K562 (cell line): ENCODE measurements around the gene UNKL. TPM values are rescaled to one million over a fixed set of nuclear protein-coding genes. Genes with fewer than 3 reads are reported as not detected.

Source experiments
- ATAC-seq: fragments of 200-7000 bp; cut with Tn5 transposase; 3 replicates; pipeline ENCODE4 v1.9.1; 2020; ENCODE audit warnings: moderate library complexity
- BruUV-seq: library from RNA; stranded (reverse); fragments of 400-500 nt; replicated peaks from 2 replicates; lab custom pipeline; 2021; lab: Mats Ljungman, UMichigan
- CTCF ChIA-PET: fragments of 300-600 bp; formaldehyde crosslinking; extraction: SDS; loops from one replicate; lab custom pipeline; 2021; ENCODE audit warnings: low intra/inter-chr PET ratio; lab: Yijun Ruan, JAX
- POLR2A ChIA-PET: fragments of 300-600, 350-650 bp; sonication (Branson Sonifier 250); formaldehyde crosslinking; extraction: SDS; loops from one replicate; lab custom pipeline; 2021; ENCODE audit warnings: antibody characterized with exemption, inconsistent platforms; lab: Yijun Ruan, JAX
- DNase-seq, 4 experiments: peaks; one replicate each; pipeline versions ENCODE4 v3.0.0 to v3.0.0-alpha.2; 2011 to 2018; ENCODE audit warnings: low spot score in 3 of 4, mixed read lengths in 3 of 4; ENCODE audit errors: extremely low read depth in 1 of 4
- FAIRE-seq: peaks from 2 replicates; lab custom pipeline; 2011; peaks lifted over from hg19 to GRCh38; lab: Jason Lieb, UNC
- H2AFZ ChIP-seq: 2 replicates; pipeline ENCODE4 v1.6.0; 2011; ENCODE audit warnings: low read depth, low read length, control low read depth, inconsistent platforms
- H3K27ac ChIP-seq: fragments of 200-600 bp; 3 replicates; pipeline ENCODE4 v1.8.0; 2011; ENCODE audit warnings: low read depth, mild to moderate bottlenecking, control low read depth, inconsistent platforms, low read length, moderate library complexity, mixed read lengths; ENCODE audit errors: extremely low read depth
- H3K27me3 ChIP-seq, 2 experiments: fragments of 300-600 bp in 1 of 2; 2 replicates in 1 of 2; 3 replicates in 1 of 2; pipeline versions ENCODE4 v1.6.0 to v1.8.0; 2011; ENCODE audit warnings: inconsistent platforms in 2 of 2, low read length in 2 of 2, mild to moderate bottlenecking in 1 of 2, mixed read lengths in 1 of 2, moderate library complexity in 1 of 2; ENCODE audit not compliant: control insufficient read depth in 2 of 2, insufficient read depth in 2 of 2
- H3K36me3 ChIP-seq: fragments of 300-600 bp; 3 replicates; pipeline ENCODE4 v1.8.0; 2011; ENCODE audit warnings: mild to moderate bottlenecking, low read length, inconsistent platforms; ENCODE audit not compliant: control insufficient read depth, insufficient read depth
- H3K4me1 ChIP-seq, 2 experiments: fragments of 200-600 bp in 1 of 2; replicated peaks in 1 of 2; 2 replicates in 1 of 2; 3 replicates in 1 of 2; pipeline versions ENCODE4 v1.5.1 to v1.8.0; 2011; ENCODE audit warnings: inconsistent platforms in 2 of 2, low read length in 2 of 2, mild to moderate bottlenecking in 1 of 2, mixed read lengths in 1 of 2, moderate library complexity in 1 of 2; ENCODE audit not compliant: control insufficient read depth in 2 of 2, insufficient read depth in 2 of 2
- H3K4me2 ChIP-seq: 2 replicates; pipeline ENCODE4 v1.6.1; 2011; ENCODE audit warnings: low read length, control low read depth, inconsistent platforms, mixed read lengths; ENCODE audit not compliant: insufficient read depth
- H3K4me3 ChIP-seq: fragments of 200-600 bp; sonication (generic), shearing (Covaris generic); 2 replicates; pipeline ENCODE4 v1.5.1; 2016; ENCODE audit warnings: control low read depth, inconsistent platforms
- H3K79me2 ChIP-seq: fragments of 200-600 bp; 3 replicates; pipeline ENCODE4 v1.8.0; 2011; ENCODE audit warnings: low read length, inconsistent platforms; ENCODE audit not compliant: control insufficient read depth, insufficient read depth
- H3K9ac ChIP-seq, 2 experiments: 2 replicates each; pipeline versions ENCODE4 v1.6.0 to v1.6.1; 2011; ENCODE audit warnings: low read depth in 2 of 2, low read length in 2 of 2, control low read depth in 1 of 2, inconsistent platforms in 1 of 2, mild to moderate bottlenecking in 1 of 2, mixed read lengths in 1 of 2; ENCODE audit not compliant: insufficient read depth in 1 of 2
- H3K9me1 ChIP-seq: one replicate; pipeline ENCODE4 v1.6.0; 2011; ENCODE audit warnings: inconsistent platforms, mild to moderate bottlenecking, low read length, moderate library complexity; ENCODE audit not compliant: control insufficient read depth, insufficient read depth
- H3K9me3 ChIP-seq: replicated peaks from 2 replicates; pipeline ENCODE4 v1.5.1; 2011; ENCODE audit warnings: low read depth, low read length, inconsistent platforms; ENCODE audit not compliant: control insufficient read depth, insufficient read depth
- H4K20me1 ChIP-seq: replicated peaks from 2 replicates; pipeline ENCODE4 v1.6.1; 2011; ENCODE audit warnings: low read length, inconsistent platforms, mixed read lengths; ENCODE audit not compliant: control insufficient read depth, insufficient read depth
- BHLHE40 ChIP-seq: IDR thresholded peaks from 2 replicates; pipeline ENCODE4 v1.6.1; 2011; ENCODE audit warnings: low read length, improper control_type of control experiment
- BRCA1 ChIP-seq, 2 experiments: fragments of 450-650 bp in 1 of 2; sonication (generic) in 1 of 2; formaldehyde crosslinking in 1 of 2; IDR thresholded peaks; 2 replicates each; pipeline versions ENCODE4 v1.5.0 to v1.6.1; 2017 to 2020; ENCODE audit warnings: mild to moderate bottlenecking in 1 of 2, missing genetic modification reagents in 1 of 2
- BRD9 ChIP-seq: fragments of 450-650 bp; IDR thresholded peaks from 2 replicates; pipeline ENCODE4 v1.6.1; 2018; ENCODE audit warnings: low read depth; ENCODE audit not compliant: partially characterized antibody
- CBFA2T3 ChIP-seq: fragments of 450-650 bp; IDR thresholded peaks from 2 replicates; pipeline ENCODE4 v1.6.1; 2017
- HSF4 ChIP-seq: fragments of 250-450 bp; sonication (Bioruptor Pico); IDR thresholded peaks from 2 replicates; pipeline ENCODE4 v2.1.2; 2022; ENCODE audit warnings: mild to moderate bottlenecking, moderate library complexity, borderline replicate concordance
- JUND ChIP-seq, 2 experiments: IDR thresholded peaks; 2 replicates in 1 of 2; 3 replicates in 1 of 2; pipeline ENCODE4 v1.6.1; 2011; ENCODE audit warnings: borderline replicate concordance in 2 of 2, low read depth in 2 of 2, low read length in 2 of 2, improper control_type of control experiment in 1 of 2, missing biosample characterization in 1 of 2, missing genetic modification characterization in 1 of 2, missing genetic modification reagents in 1 of 2
- KLF16 ChIP-seq: IDR thresholded peaks from 2 replicates; pipeline ENCODE4 v1.6.1; 2016; ENCODE audit warnings: antibody characterized with exemption
- NR3C1 ChIP-seq: sonication (generic); formaldehyde crosslinking; IDR thresholded peaks from 2 replicates; pipeline ENCODE4 v1.8.1; 2022; ENCODE audit warnings: missing genetic modification reagents
- PATZ1 ChIP-seq: fragments of 250-450 bp; sonication (Bioruptor Pico); IDR thresholded peaks from 2 replicates; pipeline ENCODE4 v1.5.0; 2020; ENCODE audit warnings: mild to moderate bottlenecking, borderline replicate concordance
- RFX5 ChIP-seq: IDR thresholded peaks from 2 replicates; pipeline ENCODE4 v1.6.1; 2011; ENCODE audit warnings: low read depth, mild to moderate bottlenecking, improper control_type of control experiment, low read length
- TRIM24 ChIP-seq, 2 experiments: fragments of 450-650 bp; IDR thresholded peaks; 2 replicates each; pipeline ENCODE4 v1.6.1; 2016
- ZFPM2 ChIP-seq: fragments of 250-450 bp; sonication (Bioruptor Pico); IDR thresholded peaks from 2 replicates; pipeline ENCODE4 v1.5.1; 2022; ENCODE audit warnings: mild to moderate bottlenecking
- ZNF217 ChIP-seq: sonication (generic); formaldehyde crosslinking; IDR thresholded peaks from 2 replicates; pipeline ENCODE4 v1.8.0; 2022; ENCODE audit warnings: mild to moderate bottlenecking, missing genetic modification reagents
- ZNF253 ChIP-seq: fragments of 250-450 bp; sonication (Bioruptor Pico); conservative IDR thresholded peaks from 2 replicates; pipeline ENCODE4 v1.6.1; 2021; ENCODE audit warnings: mild to moderate bottlenecking
- ZNF586 ChIP-seq: fragments of 450-650 bp; formaldehyde crosslinking; conservative IDR thresholded peaks from 2 replicates; pipeline ENCODE4 v1.4.0; 2020; ENCODE audit warnings: mild to moderate bottlenecking, moderate library complexity
- whole genome bisulfite sequencing: fragments of 100-300 bp; shearing (Covaris generic); methylation state at CpG from one replicate; pipeline ENCODE4 v1.1.6; 2016; ENCODE audit warnings: low coverage, mixed read lengths; ENCODE audit not compliant: insufficient coverage; ENCODE audit errors: missing lambda C conversion rate; 5-methylcytosine and 5-hydroxymethylcytosine counted together
- in situ Hi-C: fragments of 300-500 bp; cut with MboI; formaldehyde crosslinking; loops from 4 replicates; pipeline ENCODE4 v1.15.0; 2018; ENCODE audit warnings: inconsistent platforms, mixed read lengths
- intact Hi-C: fragments of 100-400 bp; cut with micrococcal nuclease; formaldehyde crosslinking; loops from 2 replicates; pipeline ENCODE4 v1.14.2; 2022
- polyA plus RNA-seq, 8 experiments: library from polyadenylated mRNA; depleted of rRNA in 4 of 8; stranded (reverse) in 5 of 8; unstranded in 3 of 8; fragments of >200 nt; fragmentation: Nextera tagmentation in 2 of 8; fragmentation: Illumina TruSeq in 1 of 8; extraction: Ambion mirVana in 2 of 8; extraction: Trizol in 1 of 8; gene quantifications; 2 replicates each; pipeline versions ENCODE4 v1.2.1 to v1.2.3, GENCODE V29; 2011 to 2014; ENCODE audit warnings: inconsistent platforms in 1 of 8, missing spikeins in 1 of 8
- total RNA-seq, 7 experiments: library from RNA; depleted of rRNA in 6 of 7; stranded (reverse); fragments of >200 nt in 6 of 7; fragmentation: Illumina TruSeq in 2 of 7; extraction: Trizol in 2 of 7; gene quantifications; 2 replicates each; pipeline versions ENCODE4 v1.2.1 to v1.2.3, GENCODE V29; 2011 to 2021; ENCODE audit warnings: low replicate concordance in 1 of 7

The UNKL gene
- total and polyA plus RNA-seq, 9 of the 15 experiments (the other 6 are each of a cell fraction or from before 2014, with no cell fraction given) = 0.37 to 30.2 (median 5.1) TPM

- H3K36me3 ChIP-seq = peaks cover 17% of the 10 kb centered on the region; the same call in 1 of the 3 replicates
- WGBS = 20% methylated on average over 9 of the region's 11 CpGs
- in situ Hi-C loops = no loop called here
- H3K9ac ChIP-seq = peak overlapping the region in 1 of 2 experiments; percentile 76; a peak in 1 of 4 replicates
- no peak overlapping the region for H3K4me2 ChIP-seq
- peak; percentile 14; the same call in 1 of the 2 replicates for TF ChIP-seq CBFA2T3
- TF ChIP-seq BHLHE40 = no peak
- no peak for TF ChIP-seq ZNF253
- H4K20me1 ChIP-seq = peaks cover 14% of the 10 kb centered on the region
- no peak overlapping the region for H3K4me3 ChIP-seq
- H3K4me1 ChIP-seq = peaks cover 6 to 88% of the 10 kb centered on the region in 2 experiments
- intact Hi-C loops = loop anchor here (10.0 kb wide), 1 partner anchor 50 kb away; no protein-coding TSS in a partner anchor
- FAIRE-seq (no peak), DNase-seq (peak in 1 of 4 experiments; percentile 33), ATAC-seq (no peak)
- no peak overlapping the region for H2AFZ ChIP-seq
- no peaks in the 10 kb centered on the region for H3K27me3 ChIP-seq
- CTCF ChIA-PET = no interaction called here
- no peaks in the 10 kb centered on the region for H3K9me3 ChIP-seq
- H3K27ac ChIP-seq = no peak overlapping the region
- no peaks in the 10 kb centered on the region for H3K9me1 ChIP-seq
- no peaks in the 10 kb centered on the region for H3K79me2 ChIP-seq
- no TSS peak for BruUV-seq
- POLR2A ChIA-PET = interaction anchor here (0.5 to 1.6 kb wide), 2 partner anchors 13 to 59 kb away, joined by 3 read pairs; no protein-coding TSS in a partner anchor
These were observed 69.4 kb downstream of the UNKL start for GRCh38 chr16:1345087-1345486.

DNA sequence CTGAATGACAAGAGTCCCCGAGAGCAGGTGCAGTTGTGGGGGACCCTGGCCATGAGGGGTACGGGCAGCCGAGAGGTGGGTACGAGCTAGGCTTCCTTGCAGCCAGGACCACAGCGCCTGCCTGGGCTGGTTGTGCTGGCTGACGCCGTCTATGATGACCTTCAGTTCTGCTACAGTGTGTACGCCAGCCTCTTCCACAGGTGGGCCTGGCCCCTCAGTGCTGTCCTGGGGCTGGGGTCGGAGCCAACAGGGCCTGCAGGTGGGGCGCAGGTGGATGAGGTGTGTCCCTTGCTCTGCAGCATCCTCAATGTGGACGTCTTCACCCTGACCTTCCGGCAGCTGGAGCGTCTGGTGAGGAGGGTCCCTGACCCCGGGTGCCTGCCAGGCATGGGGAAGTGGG, 70.0 kb downstream of the UNKL start:
- ATAC-seq = no peak
- no peak overlapping the region for H3K4me3 ChIP-seq
- in situ Hi-C loops = no loop called here
- H3K27me3 ChIP-seq = no peaks in the 10 kb centered on the region
- ChIA-PET CTCF (no interaction called here), POLR2A (interaction anchor here (0.5 to 1.6 kb wide), 3 partner anchors 13 to 64 kb away, joined by 3 to 5 read pairs (median 3); no protein-coding TSS in a partner anchor)
- H3K79me2 ChIP-seq = no peaks in the 10 kb centered on the region
- no peaks in the 10 kb centered on the region for H3K9me3 ChIP-seq
- no peak overlapping the region for H2AFZ ChIP-seq
- intact Hi-C loops = loop anchor here (10.0 kb wide), 1 partner anchor 50 kb away; no protein-coding TSS in a partner anchor
- DNase-seq = no peak
- H3K9ac ChIP-seq = peak overlapping the region in 1 of 2 experiments; percentile 76; a peak in 1 of 4 replicates
- H3K4me1 ChIP-seq = peaks cover 6 to 90% of the 10 kb centered on the region in 2 experiments
- no TSS peak for BruUV-seq
- no peak overlapping the region for H3K27ac ChIP-seq
- peaks cover 14% of the 10 kb centered on the region for H4K20me1 ChIP-seq
- FAIRE-seq = no peak
- H3K4me2 ChIP-seq = no peak overlapping the region
- H3K9me1 ChIP-seq = no peaks in the 10 kb centered on the region
- WGBS = 61% methylated on average over 13 of the region's 14 CpGs
- peaks cover 14% of the 10 kb centered on the region; the same call in 1 of the 3 replicates for H3K36me3 ChIP-seq
- TF ChIP-seq ZNF217 (CRISPR knock-in tag) (no peak), RFX5 (no peak), NR3C1 (CRISPR knock-in tag) (no peak), BRCA1 (IDR thresholded peaks at IDR 0.05) (no peak), BRCA1 (CRISPR knock-in tag; IDR thresholded peaks at IDR 0.05) (no peak), TRIM24 (IDR thresholded peaks at IDR 0.05) (no peak), JUND (IDR thresholded peaks at IDR 0.05; ENCODE audit: borderline replicate concordance, low read depth, low read length) (no peak), JUND (tag; IDR thresholded peaks at IDR 0.05; ENCODE audit: borderline replicate concordance, low read depth, low read length) (no peak), ZFPM2 (no peak), KLF16 (no peak), PATZ1 (CRISPR knock-in tag) (no peak), BRD9 (no peak), ZNF586 (CRISPR knock-in tag) (no peak), HSF4 (no peak)
